Ovary (tissue), 9 donors: Measurements from ENCODE around the gene MMAB. TPM values are rescaled to one million over a fixed set of nuclear protein-coding genes. Genes with fewer than 3 reads are reported as not detected.

Source experiments
- DNase-seq, 5 donors: peaks; one replicate each; pipeline ENCODE4 v3.0.0-alpha.2; 2019 to 2020
- H3K27ac ChIP-seq, 2 donors: fragments of 200-600 bp; one replicate each; pipeline versions ENCODE4 v1.5.1 to v1.8.0; 2019 to 2022
- H3K27me3 ChIP-seq: fragments of 200-600 bp; one replicate; pipeline ENCODE4 v1.8.0; 2022
- H3K36me3 ChIP-seq: fragments of 200-600 bp; sonication (generic); one replicate; pipeline ENCODE4 v1.5.1; 2019
- H3K4me1 ChIP-seq: one replicate; pipeline ENCODE4 v1.8.1; 2013; ENCODE audit warnings: mild to moderate bottlenecking, moderate library complexity; ENCODE audit not compliant: insufficient read depth
- H3K4me3 ChIP-seq: fragments of 200-600 bp; sonication (generic); one replicate; pipeline ENCODE4 v1.5.1; 2017
- H3K9me3 ChIP-seq, 2 donors: fragments of 200-600 bp in 1 of 2; sonication (generic) in 1 of 2; one replicate each; pipeline versions ENCODE4 v1.5.1 to v1.8.1; 2013 to 2019; ENCODE audit warnings: mild to moderate bottlenecking in 1 of 2, moderate library complexity in 1 of 2
- CTCF ChIP-seq, 3 donors: fragments of 450-650 bp in 2 of 3; fragments of 200-600 bp in 1 of 3; IDR thresholded peaks; one replicate each; pipeline versions ENCODE4 v1.5.1 to v1.8.0; 2016 to 2022; ENCODE audit warnings: antibody characterized with exemption in 3 of 3, mild to moderate bottlenecking in 1 of 3
- EP300 ChIP-seq: sonication (generic); formaldehyde crosslinking; IDR thresholded peaks from one replicate; pipeline ENCODE4 v1.6.1; 2017; ENCODE audit warnings: antibody characterized with exemption
- POLR2A ChIP-seq: fragments of 450-650 bp; IDR thresholded peaks from one replicate; pipeline ENCODE4 v1.6.1; 2017; ENCODE audit warnings: antibody characterized with exemption, mild to moderate bottlenecking, moderate library complexity
- WGBS, 3 donors: extraction: QIAGEN DNeasy Blood & Tissue Kit in 1 of 3; methylation state at CpG; one replicate each; pipeline versions ENCODE4 v1.1.5 to v1.1.7; 2013 to 2017; 5-methylcytosine and 5-hydroxymethylcytosine counted together
- intact Hi-C, 4 donors: fragments of 100-400 bp; cut with DNase I; formaldehyde crosslinking; loops; one replicate each; pipeline versions ENCODE4 v1.11.0 to v1.15.1; 2022 to 2023
- polyA plus RNA-seq, 2 donors: library from polyadenylated mRNA; stranded (reverse); fragments of 200-250 nt in 1 of 2; fragments of 350-450 nt in 1 of 2; fragmentation: Illumina TruSeq in 1 of 2; extraction: RNeasy Lipid Tissue Mini Kit (QIAGEN cat#74804) in 1 of 2; gene quantifications; one replicate each; pipeline ENCODE4 v1.2.3, GENCODE V29; 2013 to 2014
- total RNA-seq, 7 donors: library from RNA; depleted of rRNA in 2 of 7; stranded (reverse); fragments of >200 nt in 2 of 7; fragmentation: NEBNext Ultra II Directional in 3 of 7; extraction: Animal tissue kit (Norgen Biotek cat#: 25700) in 3 of 7; gene quantifications; one replicate each; pipeline versions ENCODE4 v1.1.0 to v1.2.4, GENCODE V29; 2016 to 2023
- donor health status: DM: no; HTN: no; CAD: no; lungs with moderate emphysema.
- donor health status: DM: no; HTN: no; CAD: no.
- donor health status: Bipolar disorder and iron deficiency.
- donor health status: DM: yes; HTN: yes; CAD: no.
- donor health status: DM: no; HTN: no; CAD: no.
- donor health status: DM: yes; HTN: yes; CAD: no.

Gene MMAB
- total and polyA plus RNA-seq, 9 donors = 20.2 to 94.9 (median 33.2) TPM

GRCh38 chr12:109581856-109582255 is 8.6 kb upstream of the MMAB start:
- intact Hi-C loops = no loop called here
- Histone ChIP-seq H3K4me1 (no peaks in the 10 kb centered on the region), H3K27ac (no peak overlapping the region), H3K9me3 (no peaks in the 10 kb centered on the region), H3K4me3 (no peak overlapping the region), H3K27me3 (no peaks in the 10 kb centered on the region), H3K36me3 (no peaks in the 10 kb centered on the region)
- DNase-seq = no peak
- 77 to 85% (median 81%) methylated on average over 7 to 8 of the region's 8 CpGs for WGBS, 3 donors
- TF ChIP-seq POLR2A = no peak
- no peak for TF ChIP-seq EP300
- TF ChIP-seq CTCF (IDR thresholded peaks at IDR 0.05) = no peak

GRCh38 chr12:109581334-109581691 is 8.0 kb upstream of the MMAB start:
- DNase-seq = no peak
- Histone ChIP-seq H3K36me3 (no peaks in the 10 kb centered on the region), H3K9me3 (no peaks in the 10 kb centered on the region), H3K27me3 (no peaks in the 10 kb centered on the region), H3K4me1 (no peaks in the 10 kb centered on the region), H3K4me3 (no peak overlapping the region), H3K27ac (no peak overlapping the region)
- 89 to 92% (median 89%) methylated on average over 18 of the region's 18 CpGs for WGBS, 3 donors
- intact Hi-C loops = no loop called here
- TF ChIP-seq EP300 (no peak), CTCF (IDR thresholded peaks at IDR 0.05) (no peak), POLR2A (no peak)

GRCh38 chr12:109580684-109581333 is 7.5 kb upstream of the MMAB start:
- no peak overlapping the region for H3K27ac ChIP-seq

GRCh38 chr12:109580272-109580671 is 7.0 kb upstream of the MMAB start:
- Histone ChIP-seq H3K4me3 (no peak overlapping the region), H3K36me3 (no peaks in the 10 kb centered on the region)

More at GRCh38 chr12:109580684-109581333, 7.5 kb upstream of the MMAB start:
- Histone ChIP-seq H3K36me3 (no peaks in the 10 kb centered on the region), H3K9me3 (no peaks in the 10 kb centered on the region), H3K27me3 (no peaks in the 10 kb centered on the region), H3K4me3 (no peak overlapping the region), H3K4me1 (no peaks in the 10 kb centered on the region)
- TF ChIP-seq POLR2A (no peak), CTCF (IDR thresholded peaks at IDR 0.05) (no peak), EP300 (no peak)
- 85 to 87% (median 87%) methylated on average over 13 of the region's 13 CpGs for WGBS, 3 donors
- DNase-seq = no peak
- intact Hi-C loops = no loop called here

More at GRCh38 chr12:109580272-109580671, 7.0 kb upstream of the MMAB start:
- no peaks in the 10 kb centered on the region for H3K27me3 ChIP-seq
- intact Hi-C loops = no loop called here
- 74 to 77% (median 75%) methylated on average over 8 of the region's 8 CpGs for WGBS, 3 donors
- no peaks in the 10 kb centered on the region for H3K4me1 ChIP-seq
- DNase-seq = no peak
- no peaks in the 10 kb centered on the region for H3K9me3 ChIP-seq
- no peak overlapping the region for H3K27ac ChIP-seq
- TF ChIP-seq CTCF (IDR thresholded peaks at IDR 0.05) = no peak
- TF ChIP-seq POLR2A = no peak
- TF ChIP-seq EP300 = no peak
